Epithelial cell of proximal tubule (primary cell): ENCODE measurements around the gene PTPRK. TPM values are rescaled to one million over a fixed set of nuclear protein-coding genes. Genes with fewer than 3 reads are reported as not detected.

Experiments used
- DNase-seq: peaks from one replicate; pipeline ENCODE4 v3.0.0-alpha.2; 2011; ENCODE audit warnings: low read depth
- H3K4me3 ChIP-seq: 2 replicates; pipeline ENCODE4 v1.5.1; 2011; ENCODE audit warnings: low read depth, mild to moderate bottlenecking, low read length
- total RNA-seq: library from RNA; depleted of rRNA; stranded (reverse); fragments of >200 nt; gene quantifications from 2 replicates; pipeline ENCODE4 v1.2.3, GENCODE V29; 2015
- TF ChIP-seq, protein P1 (sequence below): conservative IDR thresholded peaks from 2 replicates; pipeline ENCODE4 v1.5.1; 2012; ENCODE audit warnings: low read depth, mild to moderate bottlenecking, low read length

Gene PTPRK
- total RNA-seq, 1 donor from 2014 or later: 42.5 TPM

DNA sequence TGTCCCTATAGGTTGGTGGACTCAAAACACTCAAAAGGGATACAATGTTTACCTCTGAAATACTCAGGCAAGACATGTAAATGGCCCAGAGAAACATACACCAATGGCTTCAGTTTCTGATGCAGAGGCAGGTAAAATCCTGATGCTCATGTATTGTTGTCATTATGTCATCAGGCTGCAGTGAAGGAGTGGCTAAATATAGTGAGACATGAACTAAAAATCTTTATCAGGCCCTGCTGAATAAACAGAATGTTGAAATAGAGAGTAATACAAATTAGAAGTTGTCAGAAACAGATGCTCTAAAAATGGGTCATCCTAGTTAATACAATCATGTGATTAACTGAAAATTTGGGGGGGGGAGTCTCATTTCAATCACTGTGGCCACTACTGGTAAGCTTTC, 20.4 kb downstream of the PTPRK start:
- TF ChIP-seq, protein P1, sequence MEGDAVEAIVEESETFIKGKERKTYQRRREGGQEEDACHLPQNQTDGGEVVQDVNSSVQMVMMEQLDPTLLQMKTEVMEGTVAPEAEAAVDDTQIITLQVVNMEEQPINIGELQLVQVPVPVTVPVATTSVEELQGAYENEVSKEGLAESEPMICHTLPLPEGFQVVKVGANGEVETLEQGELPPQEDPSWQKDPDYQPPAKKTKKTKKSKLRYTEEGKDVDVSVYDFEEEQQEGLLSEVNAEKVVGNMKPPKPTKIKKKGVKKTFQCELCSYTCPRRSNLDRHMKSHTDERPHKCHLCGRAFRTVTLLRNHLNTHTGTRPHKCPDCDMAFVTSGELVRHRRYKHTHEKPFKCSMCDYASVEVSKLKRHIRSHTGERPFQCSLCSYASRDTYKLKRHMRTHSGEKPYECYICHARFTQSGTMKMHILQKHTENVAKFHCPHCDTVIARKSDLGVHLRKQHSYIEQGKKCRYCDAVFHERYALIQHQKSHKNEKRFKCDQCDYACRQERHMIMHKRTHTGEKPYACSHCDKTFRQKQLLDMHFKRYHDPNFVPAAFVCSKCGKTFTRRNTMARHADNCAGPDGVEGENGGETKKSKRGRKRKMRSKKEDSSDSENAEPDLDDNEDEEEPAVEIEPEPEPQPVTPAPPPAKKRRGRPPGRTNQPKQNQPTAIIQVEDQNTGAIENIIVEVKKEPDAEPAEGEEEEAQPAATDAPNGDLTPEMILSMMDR: no peak
- no peak for DNase-seq
- no peak overlapping the region for H3K4me3 ChIP-seq

DNA sequence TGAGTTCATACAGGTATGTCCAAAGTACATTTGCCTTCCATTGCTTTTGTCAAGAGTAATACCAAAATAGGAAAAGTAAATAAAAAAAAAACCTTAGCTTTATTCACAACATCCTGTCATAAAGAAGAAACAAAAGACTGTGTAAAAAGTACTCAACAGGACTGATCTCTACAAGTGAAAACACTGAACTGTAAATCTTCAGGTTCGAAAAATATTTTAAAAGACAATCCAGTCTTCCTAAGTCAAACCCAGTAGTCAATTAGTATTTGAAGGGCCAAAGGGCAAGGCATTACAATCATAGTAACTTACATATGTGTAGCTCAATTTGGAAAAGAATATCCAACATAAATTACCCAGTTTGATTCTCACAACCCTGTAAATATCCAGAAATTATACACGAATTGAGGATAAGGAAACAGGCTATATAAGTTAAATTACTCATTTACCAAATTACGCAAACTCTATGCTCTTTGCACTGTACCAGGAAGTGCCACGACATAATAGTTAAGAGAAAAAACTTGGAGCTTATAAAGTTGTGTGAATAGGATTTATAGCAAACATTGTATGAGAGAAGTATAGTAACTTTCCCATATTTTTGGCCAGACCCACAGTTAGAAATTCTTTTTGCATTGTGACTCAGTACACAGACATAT, 21.2 kb downstream of the PTPRK start:
- DNase-seq: no peak
- H3K4me3 ChIP-seq: no peak overlapping the region
- TF ChIP-seq, protein P1: no peak

DNA sequence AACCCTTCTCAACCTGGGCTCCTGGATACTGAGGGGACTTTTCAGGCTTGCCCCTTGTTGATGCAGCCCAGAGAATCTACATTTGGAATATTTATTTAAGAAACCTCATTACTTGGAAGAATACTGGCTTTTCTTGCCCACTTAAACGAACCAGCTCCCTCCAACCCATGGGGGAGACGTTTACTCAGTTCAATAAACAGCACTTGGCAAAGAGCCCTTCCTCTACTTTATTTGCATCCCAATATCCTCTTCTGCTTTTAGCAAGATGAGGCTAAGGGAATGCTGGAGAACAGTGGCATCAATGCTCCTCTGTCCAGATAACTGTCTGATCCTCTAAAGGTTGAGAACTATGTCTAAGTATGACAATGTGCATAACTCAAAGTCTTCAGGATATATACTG, 22.2 kb downstream of the PTPRK start:
- DNase-seq: no peak
- H3K4me3 ChIP-seq: no peak overlapping the region
- TF ChIP-seq, protein P1: no peak

DNA sequence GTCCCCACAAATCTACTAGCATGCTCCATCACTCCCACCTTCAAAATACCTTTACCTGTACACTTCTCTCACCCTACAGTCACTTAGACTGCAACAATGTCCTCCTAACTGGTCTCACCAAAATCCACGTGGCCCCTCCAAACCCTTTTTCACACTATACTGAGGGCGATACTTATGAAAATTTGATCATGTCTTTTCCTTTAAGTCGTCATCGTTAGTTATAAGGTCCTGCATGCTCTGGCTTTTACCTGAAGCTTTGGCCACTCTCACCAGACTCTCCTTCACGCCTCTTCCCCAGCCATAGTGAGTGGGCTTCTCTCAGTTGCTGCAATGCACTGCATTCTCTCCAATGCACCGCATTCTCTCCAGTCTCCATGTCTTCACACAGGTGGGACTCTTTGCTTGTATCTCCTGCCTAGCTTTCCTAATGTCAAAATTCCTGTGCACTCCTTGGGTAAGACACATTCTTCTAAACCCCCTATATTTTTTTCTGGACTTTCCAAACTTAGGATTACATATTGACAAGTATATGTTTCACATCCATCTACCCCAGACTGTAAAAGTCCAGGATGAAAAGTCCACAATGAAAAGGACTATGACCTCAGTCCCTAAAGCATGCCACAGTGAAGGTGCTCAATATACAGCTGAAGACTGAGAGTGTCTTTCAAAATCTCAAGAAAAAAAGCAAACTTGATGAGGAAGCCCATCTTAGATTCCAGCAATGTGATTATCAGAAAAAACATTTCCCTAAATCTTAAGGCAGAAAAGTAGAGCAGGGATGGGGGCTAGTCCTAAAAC, 24.7 kb downstream of the PTPRK start:
- TF ChIP-seq, protein P1: no peak
- no peak for DNase-seq

DNA sequence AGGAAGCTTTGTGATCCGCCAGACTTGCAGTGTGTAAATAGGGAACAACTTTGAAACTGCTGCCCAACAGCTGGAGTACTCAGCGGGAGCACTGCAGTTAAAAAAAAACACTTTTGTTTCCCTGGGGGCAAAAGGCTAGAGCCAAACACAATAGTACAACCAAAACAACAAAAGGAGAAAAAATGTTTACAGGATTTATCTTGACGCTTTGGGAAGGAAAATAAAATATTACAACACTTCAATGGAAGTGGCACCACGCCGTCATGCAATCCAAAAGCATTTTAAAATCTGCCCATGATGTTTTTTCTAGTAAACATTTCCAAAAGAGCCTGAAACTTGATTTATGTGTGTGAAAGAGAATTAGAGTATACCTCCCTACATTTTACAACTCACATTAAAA, 26.0 kb downstream of the PTPRK start:
- no peak for DNase-seq
- H3K4me3 ChIP-seq: no peak overlapping the region
- TF ChIP-seq, protein P1: no peak

More for the DNA sequence above, 24.7 kb downstream of the PTPRK start:
- H3K4me3 ChIP-seq: no peak overlapping the region

DNA sequence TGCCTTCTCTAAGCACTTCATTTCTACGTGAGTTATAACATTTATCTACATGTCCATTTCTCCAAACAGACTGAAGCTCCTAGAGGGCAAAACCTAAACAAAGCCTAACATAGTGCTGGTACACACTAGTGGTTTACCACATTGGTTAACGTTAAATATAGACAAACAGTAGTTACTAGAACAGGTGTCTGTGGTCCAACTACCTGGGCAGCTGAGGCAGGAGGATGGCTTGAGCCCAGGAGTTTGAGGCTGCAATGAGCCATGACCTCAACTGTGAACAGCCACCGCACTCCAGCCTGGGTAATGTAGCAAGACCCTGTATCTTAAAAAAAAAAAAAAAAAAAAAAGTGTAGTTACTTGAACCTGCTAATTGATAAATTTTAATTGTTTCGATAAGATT, 26.5 kb downstream of the PTPRK start:
- DNase-seq: no peak
- no peak overlapping the region for H3K4me3 ChIP-seq
- TF ChIP-seq, protein P1: no peak
